Measurements from ENCODE around the gene PARD3B. TPM values are rescaled to one million over a fixed set of nuclear protein-coding genes. Genes with fewer than 3 reads are reported as not detected.

The PARD3B gene
- total RNA-seq, 1 donor from 2014 or later, result 6.5 TPM

DNA sequence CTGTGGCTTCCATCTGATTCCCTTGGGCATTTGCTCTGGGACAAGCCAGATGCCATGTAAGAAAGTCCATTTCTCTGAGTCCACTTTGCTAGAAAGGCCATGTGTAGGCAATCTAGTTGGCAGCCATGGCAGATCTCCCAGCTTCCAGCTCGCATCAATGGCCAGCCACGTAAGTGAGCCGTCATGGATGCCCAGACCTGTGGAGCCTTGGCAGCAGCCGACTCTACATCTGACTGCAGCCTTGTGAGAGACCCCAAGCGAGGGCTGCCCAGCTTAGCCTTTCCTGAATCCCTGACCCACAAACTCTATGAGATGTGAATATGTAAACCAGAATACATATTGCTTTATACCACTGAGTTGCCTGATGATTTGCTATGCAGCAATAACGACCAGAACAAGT, 533.5 kb downstream of the PARD3B start:
- no peak for DNase-seq (ENCODE audit: low read depth)
- H3K27me3 ChIP-seq (ENCODE audit: control insufficient read depth, insufficient read depth, low read length), result no peaks in the 10 kb centered on the region
- no peaks in the 10 kb centered on the region for H3K36me3 ChIP-seq (ENCODE audit: control insufficient read depth, insufficient read depth, low read length)
- TF ChIP-seq, protein P1, sequence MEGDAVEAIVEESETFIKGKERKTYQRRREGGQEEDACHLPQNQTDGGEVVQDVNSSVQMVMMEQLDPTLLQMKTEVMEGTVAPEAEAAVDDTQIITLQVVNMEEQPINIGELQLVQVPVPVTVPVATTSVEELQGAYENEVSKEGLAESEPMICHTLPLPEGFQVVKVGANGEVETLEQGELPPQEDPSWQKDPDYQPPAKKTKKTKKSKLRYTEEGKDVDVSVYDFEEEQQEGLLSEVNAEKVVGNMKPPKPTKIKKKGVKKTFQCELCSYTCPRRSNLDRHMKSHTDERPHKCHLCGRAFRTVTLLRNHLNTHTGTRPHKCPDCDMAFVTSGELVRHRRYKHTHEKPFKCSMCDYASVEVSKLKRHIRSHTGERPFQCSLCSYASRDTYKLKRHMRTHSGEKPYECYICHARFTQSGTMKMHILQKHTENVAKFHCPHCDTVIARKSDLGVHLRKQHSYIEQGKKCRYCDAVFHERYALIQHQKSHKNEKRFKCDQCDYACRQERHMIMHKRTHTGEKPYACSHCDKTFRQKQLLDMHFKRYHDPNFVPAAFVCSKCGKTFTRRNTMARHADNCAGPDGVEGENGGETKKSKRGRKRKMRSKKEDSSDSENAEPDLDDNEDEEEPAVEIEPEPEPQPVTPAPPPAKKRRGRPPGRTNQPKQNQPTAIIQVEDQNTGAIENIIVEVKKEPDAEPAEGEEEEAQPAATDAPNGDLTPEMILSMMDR (IDR thresholded peaks at IDR 0.05; ENCODE audit: insufficient read depth, low read length, poor library complexity, severe bottlenecking), result no peak
- no peak overlapping the region for H3K4me3 ChIP-seq (ENCODE audit: low read depth, low read length)

DNA sequence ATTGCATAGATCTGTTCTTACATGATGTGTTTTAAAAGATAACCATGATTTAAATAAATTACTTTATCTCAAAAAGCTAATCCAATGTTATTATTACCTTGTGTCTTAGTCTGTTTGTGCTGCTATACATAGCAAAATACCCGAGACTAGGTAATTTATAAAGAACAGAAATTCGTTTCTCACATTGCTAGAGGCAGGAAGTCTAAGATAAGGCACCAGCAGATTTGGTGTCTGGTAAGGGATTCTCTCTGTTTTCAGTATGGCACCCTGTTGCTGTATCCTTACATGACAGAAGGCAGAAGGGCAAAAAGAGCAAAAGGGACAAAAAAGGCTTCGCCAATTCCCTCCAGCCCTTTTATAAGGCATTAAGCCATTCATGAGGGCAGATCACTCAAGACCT, 533.9 kb downstream of the PARD3B start:
- TF ChIP-seq, protein P1 (IDR thresholded peaks at IDR 0.05; ENCODE audit: insufficient read depth, low read length, poor library complexity, severe bottlenecking), result no peak
- no peaks in the 10 kb centered on the region for H3K36me3 ChIP-seq (ENCODE audit: control insufficient read depth, insufficient read depth, low read length)

DNA sequence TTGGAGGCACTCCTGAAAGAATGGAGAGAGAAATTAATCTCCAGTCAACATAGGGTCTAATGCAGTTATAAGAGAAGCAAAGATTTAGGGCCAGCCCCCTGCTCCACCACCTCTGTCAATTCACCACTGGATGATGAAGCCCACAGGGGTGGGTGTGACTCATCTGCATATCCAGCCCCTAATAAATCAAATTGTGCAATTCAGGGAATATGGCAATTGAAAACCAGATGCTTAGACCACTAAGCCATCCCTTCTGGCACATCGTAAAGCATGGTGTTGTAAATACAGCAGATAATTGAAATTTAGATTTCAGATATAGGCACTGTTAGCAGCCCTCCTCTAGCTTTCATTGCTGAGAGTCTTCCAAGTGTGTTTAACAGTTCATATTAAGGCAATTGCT, 541.4 kb downstream of the PARD3B start:
- no peaks in the 10 kb centered on the region for H3K27me3 ChIP-seq (ENCODE audit: control insufficient read depth, insufficient read depth, low read length)
- no peak for DNase-seq (ENCODE audit: low read depth)
- TF ChIP-seq, protein P1 (IDR thresholded peaks at IDR 0.05; ENCODE audit: insufficient read depth, low read length, poor library complexity, severe bottlenecking), result no peak
- H3K4me3 ChIP-seq (ENCODE audit: low read depth, low read length), result no peak overlapping the region
- H3K36me3 ChIP-seq (ENCODE audit: control insufficient read depth, insufficient read depth, low read length), result no peaks in the 10 kb centered on the region

More for the DNA sequence above, 533.9 kb downstream of the PARD3B start:
- H3K27me3 ChIP-seq (ENCODE audit: control insufficient read depth, insufficient read depth, low read length), result no peaks in the 10 kb centered on the region
- H3K4me3 ChIP-seq (ENCODE audit: low read depth, low read length), result no peak overlapping the region
- no peak for DNase-seq (ENCODE audit: low read depth)

DNA sequence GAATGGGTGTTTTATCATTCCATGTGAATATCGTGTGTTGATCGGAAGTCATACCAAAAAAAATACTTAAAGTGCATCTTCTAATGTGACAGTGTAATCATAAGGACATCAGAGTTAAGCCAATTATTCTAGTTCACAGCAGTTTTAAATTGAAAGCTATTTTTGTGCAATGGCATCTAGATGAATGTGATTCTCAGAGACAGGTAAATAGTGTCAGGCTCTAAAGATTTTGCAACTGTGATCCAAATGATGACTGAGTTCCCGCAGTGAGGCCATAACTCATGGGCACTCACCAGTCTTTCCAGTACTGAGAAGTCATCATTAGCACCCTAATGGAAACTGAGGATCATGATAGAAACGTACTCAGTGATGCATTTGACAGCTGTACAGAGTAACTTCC, 542.6 kb downstream of the PARD3B start:
- no peak for DNase-seq (ENCODE audit: low read depth)
- TF ChIP-seq, protein P1 (IDR thresholded peaks at IDR 0.05; ENCODE audit: insufficient read depth, low read length, poor library complexity, severe bottlenecking), result no peak
- no peaks in the 10 kb centered on the region for H3K27me3 ChIP-seq (ENCODE audit: control insufficient read depth, insufficient read depth, low read length)
- no peaks in the 10 kb centered on the region for H3K36me3 ChIP-seq (ENCODE audit: control insufficient read depth, insufficient read depth, low read length)
- H3K4me3 ChIP-seq (ENCODE audit: low read depth, low read length), result no peak overlapping the region

DNA sequence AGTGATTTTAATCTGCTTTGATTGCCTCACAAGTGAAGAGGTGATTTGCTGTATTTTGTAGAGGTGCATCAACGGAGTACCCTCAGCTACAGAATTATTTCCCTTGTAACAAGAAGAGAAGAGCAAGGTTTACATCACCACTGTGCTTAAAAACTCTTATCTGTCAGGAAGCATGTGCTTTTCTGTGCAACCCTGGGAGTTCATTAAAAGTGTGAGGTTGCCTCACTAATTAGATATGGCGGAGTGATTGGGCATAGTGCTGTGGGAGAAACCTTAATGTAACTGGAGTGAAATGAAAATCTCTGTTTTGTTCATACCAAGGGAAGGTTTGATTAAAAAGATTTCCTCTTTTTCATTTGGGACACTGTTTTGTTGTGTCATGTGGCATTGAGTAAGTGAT, 544.7 kb downstream of the PARD3B start:
- Histone ChIP-seq H3K36me3 (ENCODE audit: control insufficient read depth, insufficient read depth, low read length) (no peaks in the 10 kb centered on the region), H3K27me3 (ENCODE audit: control insufficient read depth, insufficient read depth, low read length) (no peaks in the 10 kb centered on the region), H3K4me3 (ENCODE audit: low read depth, low read length) (no peak overlapping the region)
- TF ChIP-seq, protein P1 (IDR thresholded peaks at IDR 0.05; ENCODE audit: insufficient read depth, low read length, poor library complexity, severe bottlenecking), result no peak
- DNase-seq (ENCODE audit: low read depth), result no peak

DNA sequence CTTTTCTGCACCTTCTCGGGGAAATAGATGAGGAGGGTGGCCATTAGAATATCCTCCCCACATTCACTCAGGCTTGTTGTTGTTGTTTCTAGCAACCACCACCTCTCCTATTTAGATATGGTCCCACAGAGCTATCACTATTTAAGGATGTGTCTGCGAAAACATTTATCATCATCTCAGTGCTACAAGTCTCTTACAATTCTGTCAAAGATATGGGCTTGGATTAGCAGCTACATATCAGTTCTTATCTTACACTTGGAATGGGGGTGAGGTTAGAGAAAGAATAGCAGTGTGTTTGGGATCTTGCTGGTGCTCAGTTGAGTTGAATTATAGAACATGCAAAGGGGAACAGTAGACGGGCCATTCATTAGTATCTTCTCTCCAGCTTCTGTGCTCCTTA, 546.1 kb downstream of the PARD3B start:
- TF ChIP-seq, protein P1 (IDR thresholded peaks at IDR 0.05; ENCODE audit: insufficient read depth, low read length, poor library complexity, severe bottlenecking), result no peak
- DNase-seq (ENCODE audit: low read depth), result no peak
- no peaks in the 10 kb centered on the region for H3K36me3 ChIP-seq (ENCODE audit: control insufficient read depth, insufficient read depth, low read length)
- H3K27me3 ChIP-seq (ENCODE audit: control insufficient read depth, insufficient read depth, low read length), result no peaks in the 10 kb centered on the region
- H3K4me3 ChIP-seq (ENCODE audit: low read depth, low read length), result no peak overlapping the region

All from kidney epithelial cell (primary cell).